GM12873 (cell line): Measurements from ENCODE around the gene AGMO.

ENCODE experiments used
- CTCF ChIP-seq: IDR thresholded peaks from 2 replicates; pipeline ENCODE4 v1.5.1; 2012; ENCODE audit warnings: low read depth, mild to moderate bottlenecking, moderate library complexity, low read length, control low read depth; ENCODE audit not compliant: insufficient read depth; ENCODE audit errors: missing control alignments

AGMO gene

DNA sequence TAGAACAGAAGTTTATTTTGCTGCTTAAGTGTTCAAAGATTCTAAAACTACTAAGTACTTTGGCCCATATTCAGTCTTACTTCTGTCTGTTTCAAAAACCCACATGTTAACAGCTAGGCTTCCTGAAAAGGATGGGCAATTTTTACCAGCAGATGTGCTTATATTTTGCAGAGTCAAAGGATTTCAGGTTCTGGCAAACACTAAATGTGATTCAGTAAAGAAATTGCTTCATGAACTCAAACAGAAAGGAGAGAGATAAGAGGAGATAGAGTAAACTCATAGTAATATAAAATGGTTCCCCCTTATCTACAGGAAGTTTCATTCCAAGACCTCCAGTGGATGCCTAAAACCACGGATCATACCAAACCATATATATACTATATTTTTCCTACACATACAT is 248.5 kb downstream of the AGMO start:
- TF ChIP-seq CTCF = no peak

GRCh38 chr7:15309872-15310271 is 251.9 kb downstream of the AGMO start:
- TF ChIP-seq CTCF = no peak

DNA sequence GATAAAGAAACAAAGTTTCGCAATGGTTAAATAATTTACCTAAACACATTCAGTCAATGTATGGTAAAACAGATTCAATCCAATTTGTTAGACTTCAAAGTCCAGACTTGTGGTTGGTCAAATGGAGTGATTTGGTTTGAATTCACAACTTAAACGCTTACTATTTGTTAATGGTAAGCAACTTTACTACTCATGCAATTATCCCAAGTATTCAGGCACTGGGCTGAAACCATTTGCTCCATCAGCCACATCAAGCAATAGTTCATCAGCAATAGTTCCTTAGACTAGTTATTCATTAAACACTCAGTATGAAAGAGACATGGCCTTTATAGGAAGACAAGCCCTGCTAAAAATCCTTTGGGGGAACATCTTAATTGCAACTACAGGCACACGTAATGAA is 253.0 kb downstream of the AGMO start:
- no peak for TF ChIP-seq CTCF

DNA sequence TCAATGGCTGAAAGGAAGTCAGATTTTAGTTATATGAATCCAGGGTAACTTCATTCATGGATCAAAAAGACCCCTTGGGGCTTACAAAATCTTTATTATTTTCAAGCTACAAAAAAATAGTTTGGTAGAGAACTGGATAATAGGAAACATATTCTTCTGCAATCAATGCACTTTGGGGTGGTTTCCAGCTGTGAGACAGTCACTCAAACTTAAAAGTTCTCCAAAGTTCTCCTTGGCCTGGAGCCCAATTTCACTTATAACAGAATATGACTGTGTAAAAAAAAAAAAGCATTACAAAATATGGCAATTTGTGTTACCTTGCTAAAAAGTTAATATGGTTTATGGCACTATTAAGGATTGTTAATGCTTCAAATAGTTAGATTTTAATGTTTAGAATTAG is 255.5 kb downstream of the AGMO start:
- TF ChIP-seq CTCF = no peak

DNA sequence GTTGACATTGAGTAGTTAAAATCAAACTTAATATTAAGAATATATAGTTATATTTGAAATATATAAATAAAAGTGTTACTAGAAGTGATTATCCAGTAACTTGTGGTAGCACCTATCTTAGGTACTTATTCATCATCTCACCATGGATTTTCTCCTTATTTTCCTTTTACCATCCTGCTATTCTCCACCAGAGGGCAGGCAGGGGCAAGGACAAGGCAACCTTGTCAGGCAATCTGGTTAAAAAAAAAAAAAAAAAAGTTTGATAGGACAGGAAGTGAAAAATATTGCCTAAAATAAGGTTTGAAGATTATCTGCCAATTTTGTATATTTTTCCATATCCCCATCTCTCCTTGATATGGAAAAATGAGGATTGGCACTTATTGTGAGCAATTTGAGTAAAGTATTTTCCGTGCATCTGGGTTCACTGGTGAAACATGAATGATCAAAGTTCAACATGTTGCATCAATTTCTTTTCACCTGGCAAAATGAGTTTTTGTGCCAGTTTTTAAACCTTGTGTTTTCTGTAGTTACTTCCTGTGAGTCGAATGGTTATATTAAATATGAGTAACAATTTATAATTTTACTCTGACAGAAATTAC is 256.7 kb downstream of the AGMO start:
- peak; percentile 50 for TF ChIP-seq CTCF

GRCh38 chr7:15303357-15303756 is 258.5 kb downstream of the AGMO start:
- TF ChIP-seq CTCF = no peak

- TF ChIP-seq CTCF = no peak
These were observed 269.7 kb downstream of the AGMO start for GRCh38 chr7:15292138-15292537.
